HG03064 (cell line): Measurements from ENCODE around the gene ZHX3.
"Not testable (repeated sequence)": the region's sequence is repeated elsewhere in the genome, so short reads cannot be mapped to it uniquely, and the experiment has no call there.

Experiments used
- ATAC-seq: cut with Tn5 transposase; IDR thresholded peaks from one replicate; pipeline ENCODE4 v1.9.1; 2021; ENCODE audit warnings: low read depth; ENCODE audit not compliant: unreplicated experiment

ZHX3 gene

DNA sequence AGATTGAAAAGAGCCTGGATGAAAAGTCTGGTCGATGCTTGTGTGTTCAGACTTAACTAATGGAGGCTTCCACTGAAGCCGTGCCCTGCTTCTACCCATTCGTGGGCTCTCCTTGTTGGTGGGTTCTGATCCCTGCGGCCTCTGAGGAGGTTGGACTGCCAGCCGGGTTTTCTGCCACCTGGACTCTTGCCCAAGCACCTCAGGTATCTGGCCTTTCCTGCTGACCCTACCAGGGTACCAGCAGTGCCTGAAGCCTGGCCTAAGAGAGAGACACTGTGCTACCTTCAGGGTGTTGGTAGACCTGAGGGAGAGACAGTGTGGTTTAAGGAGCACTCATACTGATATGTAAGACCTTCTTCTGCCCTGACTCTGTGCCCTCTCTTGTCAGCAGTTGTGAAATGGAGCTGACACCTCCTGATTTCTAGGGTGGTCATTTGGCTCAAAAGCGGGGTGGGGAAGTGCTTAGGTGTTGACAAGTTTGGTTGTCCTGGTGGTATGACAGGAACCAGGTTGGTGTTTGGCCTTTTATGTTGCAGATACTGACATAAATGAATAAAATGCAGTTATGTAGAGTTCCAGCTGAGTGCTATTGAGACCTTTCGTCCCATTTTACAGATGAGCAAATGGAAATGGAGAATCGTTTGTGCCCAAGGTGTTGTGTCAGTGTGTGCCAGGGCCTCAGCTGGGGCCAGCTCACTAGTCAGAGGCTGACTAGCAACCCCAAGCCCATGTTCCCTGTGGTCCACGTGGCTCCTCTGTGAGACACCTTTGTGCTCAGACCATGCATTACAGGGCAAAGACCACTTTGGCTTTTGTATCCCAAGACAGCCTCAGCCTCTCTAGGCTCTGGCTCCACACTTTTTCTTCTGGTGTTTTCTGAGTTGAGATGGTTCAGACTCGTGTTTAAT, 177.1 kb downstream of the ZHX3 start:
- ATAC-seq = no peak

DNA sequence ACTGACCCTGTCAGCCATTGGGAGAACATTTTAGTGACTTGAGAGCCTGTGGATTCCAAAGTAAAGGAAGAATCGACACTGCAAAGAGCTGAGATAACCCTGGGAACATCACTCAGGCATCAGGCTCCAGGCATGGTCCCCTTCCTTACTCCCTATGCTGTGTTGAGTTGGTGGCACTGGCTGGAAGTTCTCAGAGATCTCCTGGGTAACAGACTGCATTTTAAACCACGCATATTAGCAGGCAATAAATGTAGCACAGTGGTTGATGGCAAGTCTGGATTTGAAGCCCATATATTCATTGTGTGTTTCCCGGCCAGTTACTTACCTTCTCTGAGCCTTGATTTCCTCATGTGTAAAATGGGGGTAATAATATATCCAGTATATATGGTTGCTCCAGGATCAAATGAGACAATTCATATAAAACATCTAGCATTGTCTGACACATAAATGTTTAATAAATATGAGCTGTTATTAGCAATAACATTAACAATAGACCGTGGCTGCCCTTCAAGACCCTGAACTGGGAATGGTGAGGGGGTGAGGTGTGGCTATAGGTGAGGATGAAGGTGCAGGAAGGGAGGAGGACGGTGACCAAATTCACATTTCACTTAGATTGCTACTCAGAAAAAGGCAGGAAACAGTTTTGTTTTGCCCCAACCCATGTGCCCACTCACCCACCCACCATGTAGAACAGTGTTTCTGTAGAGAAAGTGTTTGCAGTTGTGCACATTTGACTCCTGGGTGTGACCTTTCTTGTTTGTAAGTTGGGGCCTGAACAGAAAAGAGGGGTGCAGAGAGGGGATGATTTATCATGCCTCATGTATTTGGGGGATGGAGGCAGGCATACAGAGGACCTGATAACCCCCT, 178.1 kb downstream of the ZHX3 start:
- ATAC-seq = no peak

- ATAC-seq = no peak
Observed at GRCh38 chr20:41138475-41139226, 178.9 kb downstream of the ZHX3 start.

DNA sequence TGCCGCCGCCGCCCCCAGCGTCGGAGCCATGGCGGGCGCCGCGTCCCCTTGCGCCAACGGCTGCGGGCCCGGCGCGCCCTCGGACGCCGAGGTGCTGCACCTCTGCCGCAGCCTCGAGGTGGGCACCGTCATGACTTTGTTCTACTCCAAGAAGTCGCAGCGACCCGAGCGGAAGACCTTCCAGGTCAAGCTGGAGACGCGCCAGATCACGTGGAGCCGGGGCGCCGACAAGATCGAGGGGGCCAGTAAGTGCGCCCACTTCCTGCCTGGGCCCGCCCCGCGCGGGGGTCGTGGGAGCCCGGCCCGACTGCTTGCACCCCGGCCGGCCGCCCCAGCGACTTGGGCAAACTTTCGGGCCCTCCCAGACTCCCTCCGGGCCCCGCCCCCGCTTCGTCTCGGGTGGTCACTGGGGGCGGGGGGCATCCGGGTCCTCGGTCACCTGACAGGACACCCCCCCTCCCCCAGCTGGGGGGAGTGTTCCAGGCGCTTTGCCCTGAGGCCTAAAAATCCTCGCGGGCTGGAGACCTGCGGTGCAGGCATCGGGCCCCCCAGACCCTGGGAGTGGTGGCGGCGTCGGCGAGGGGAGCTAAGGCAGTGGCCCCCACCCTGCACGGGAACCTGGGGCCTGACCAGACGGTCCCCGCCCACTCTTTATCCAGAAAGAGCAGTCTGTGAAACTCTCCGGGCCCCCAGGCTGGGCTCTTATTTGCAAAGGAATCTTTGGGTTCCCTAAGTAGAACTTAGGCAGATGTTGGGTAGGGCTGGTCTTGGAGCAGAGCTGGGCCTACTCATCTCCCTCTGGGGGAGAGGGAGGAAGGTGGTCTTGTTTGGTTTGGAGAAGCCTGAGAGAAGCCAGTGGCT, 179.7 kb downstream of the ZHX3 start:
- ATAC-seq = peak; percentile 4

GRCh38 chr20:41136680-41137613, 180.6 kb downstream of the ZHX3 start, which contains the start of gene PLCG1:
Gene PLCG1 (plus strand): TSS chr20:41137543. CDS start chr20:41137642, 99 bp downstream.
- peak; percentile 57 for ATAC-seq

GRCh38 chr20:41135888-41136679, 181.4 kb downstream of the ZHX3 start:
- ATAC-seq = no peak

- no peak for ATAC-seq
Observed at GRCh38 chr20:41135187-41135887, 182.2 kb downstream of the ZHX3 start.

- no peak for ATAC-seq
Observed at GRCh38 chr20:41134362-41135186, 183.0 kb downstream of the ZHX3 start.

DNA sequence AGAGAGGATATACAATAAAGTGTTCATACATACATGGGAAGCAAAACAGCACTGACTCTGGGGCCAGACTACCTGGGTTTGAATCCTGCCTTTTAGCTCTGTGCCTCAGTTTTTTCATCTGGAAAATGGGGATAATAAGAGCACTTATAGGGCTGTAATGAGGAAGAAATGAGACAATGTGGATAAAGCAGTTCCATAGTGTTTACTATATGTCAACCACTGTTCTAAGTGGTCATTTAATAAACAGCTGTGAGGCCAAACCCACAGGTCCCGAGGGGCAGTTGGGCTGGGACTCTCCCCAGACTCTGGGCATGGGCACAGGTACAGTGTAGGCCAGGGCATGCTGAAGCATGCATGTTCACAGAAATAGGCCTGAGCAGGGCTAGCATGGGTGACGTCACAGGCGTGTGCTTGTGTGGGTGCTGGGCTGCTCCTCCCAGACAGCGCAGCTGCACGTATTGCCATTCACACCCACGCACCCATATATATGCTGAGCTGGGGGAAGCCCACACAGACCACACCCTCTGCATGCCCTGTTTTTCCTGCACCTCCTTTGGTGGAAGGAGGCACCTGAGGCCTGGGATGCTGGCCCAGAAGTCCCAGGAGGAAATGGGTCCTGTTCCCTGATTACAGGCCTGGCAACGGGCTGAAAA, 183.7 kb downstream of the ZHX3 start:
- no peak for ATAC-seq

DNA sequence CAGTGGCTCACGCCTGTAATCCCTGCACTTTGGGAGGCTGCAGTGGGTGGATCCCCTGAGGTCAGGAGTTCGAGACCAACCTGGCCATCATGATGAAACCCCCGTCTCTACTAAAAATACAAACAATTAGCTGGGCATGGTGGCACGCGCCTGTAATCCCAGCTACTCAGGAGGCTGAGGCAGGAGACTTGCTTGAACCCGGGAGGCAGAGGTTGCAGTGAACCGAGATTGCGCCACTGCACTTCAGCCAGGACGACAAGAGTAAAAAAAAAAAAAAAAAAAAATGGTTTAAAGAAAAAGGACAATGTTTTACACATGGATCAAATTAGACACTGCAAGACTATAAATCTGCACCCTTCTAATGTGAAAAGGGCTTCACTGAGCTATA, 185.1 kb downstream of the ZHX3 start:
- not testable (repeated sequence) for ATAC-seq

DNA sequence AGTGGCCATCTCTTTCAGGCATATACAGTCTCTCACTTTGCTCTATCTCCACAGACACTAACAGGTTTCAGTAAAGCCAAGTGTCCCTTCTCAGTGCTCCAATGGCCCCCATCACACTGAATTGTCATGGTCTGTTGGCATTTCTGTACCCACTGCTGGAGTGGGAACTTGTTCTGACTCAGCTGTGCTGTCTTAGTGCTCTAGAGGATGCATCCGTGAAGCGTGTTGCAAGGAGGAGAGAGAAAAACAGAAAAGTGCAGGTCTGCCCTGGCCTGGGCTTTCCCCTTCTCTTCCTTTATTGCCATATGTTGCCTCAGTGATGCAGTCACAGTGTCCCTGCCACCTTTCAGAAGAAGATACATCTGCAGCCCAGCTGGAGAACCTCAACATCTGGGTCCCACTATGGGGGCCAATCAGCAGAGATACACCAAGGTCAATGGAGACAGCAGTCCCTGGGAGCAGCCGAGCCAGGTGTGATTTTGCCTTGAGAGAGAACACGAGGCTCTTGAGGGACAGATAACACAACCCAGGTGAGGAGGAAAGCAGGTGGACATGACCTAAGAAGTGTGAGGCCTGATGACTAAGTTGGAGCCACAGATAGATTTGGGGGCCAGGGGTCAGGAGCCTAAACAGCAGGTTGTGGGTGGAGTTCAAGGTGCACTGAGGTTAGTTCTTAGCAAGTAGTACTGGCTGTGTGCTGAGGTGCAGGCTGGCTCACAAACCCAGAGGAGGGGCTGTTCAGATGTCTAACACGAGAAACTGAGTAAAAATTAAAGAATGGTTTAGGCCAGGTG, 185.7 kb downstream of the ZHX3 start:
- ATAC-seq = no peak
